CD14-positive monocyte (primary cell): ENCODE measurements around the gene FASTK. TPM values are rescaled to one million over a fixed set of nuclear protein-coding genes. Genes with fewer than 3 reads are reported as not detected.

Experiments
- DNase-seq, 3 donors: peaks; one replicate each; pipeline ENCODE4 v3.0.0-alpha.2; 2011 to 2022
- H2AFZ ChIP-seq: 2 replicates; pipeline ENCODE4 v1.6.0; 2012; ENCODE audit warnings: mild to moderate bottlenecking, low read depth, low read length, inconsistent platforms; ENCODE audit not compliant: insufficient read depth, poor library complexity, severe bottlenecking
- H3K27ac ChIP-seq, 2 donors: 1 replicate in 1 of 2; 2 replicates in 1 of 2; pipeline ENCODE4 v1.5.1; 2012 to 2013; ENCODE audit warnings: low read length in 2 of 2, control low read depth in 1 of 2, inconsistent platforms in 1 of 2, low read depth in 1 of 2, mild to moderate bottlenecking in 1 of 2
- H3K27me3 ChIP-seq, 2 donors: one replicate each; pipeline versions ENCODE4 v1.6.0 to v1.6.1; 2011 to 2013; ENCODE audit warnings: low read length in 2 of 2; ENCODE audit not compliant: control insufficient read depth in 2 of 2, insufficient read depth in 2 of 2
- H3K36me3 ChIP-seq, 2 donors: replicated peaks in 1 of 2; 1 replicate in 1 of 2; 2 replicates in 1 of 2; pipeline versions ENCODE4 v1.5.1 to v1.6.1; 2012 to 2013; ENCODE audit warnings: low read length in 2 of 2, control low read depth in 1 of 2, inconsistent platforms in 1 of 2, mild to moderate bottlenecking in 1 of 2; ENCODE audit not compliant: insufficient read depth in 2 of 2, control insufficient read depth in 1 of 2
- H3K4me1 ChIP-seq, 2 donors: 1 replicate in 1 of 2; 2 replicates in 1 of 2; pipeline versions ENCODE4 v1.5.1 to v1.6.1; 2012 to 2013; ENCODE audit warnings: low read length in 2 of 2, control low read depth in 1 of 2, inconsistent platforms in 1 of 2, mild to moderate bottlenecking in 1 of 2, moderate library complexity in 1 of 2; ENCODE audit not compliant: insufficient read depth in 2 of 2, control insufficient read depth in 1 of 2
- H3K4me2 ChIP-seq: replicated peaks from 2 replicates; pipeline ENCODE3; 2012; ENCODE audit warnings: low read length, moderate library complexity, mild to moderate bottlenecking; ENCODE audit not compliant: poor library complexity, severe bottlenecking; ENCODE audit errors: extremely low read depth
- H3K4me3 ChIP-seq, 3 experiments: fragments of 200-600 bp in 1 of 3; sonication (generic) in 1 of 3; replicated peaks in 1 of 3; 1 replicate in 2 of 3; 2 replicates in 1 of 3; pipeline ENCODE4 v1.5.1; 2011 to 2013; ENCODE audit warnings: low read length in 3 of 3, mild to moderate bottlenecking in 3 of 3, control low read depth in 2 of 3, low read depth in 2 of 3, inconsistent platforms in 1 of 3, moderate library complexity in 1 of 3
- H3K79me2 ChIP-seq: 2 replicates; pipeline ENCODE4 v1.6.0; 2012; ENCODE audit warnings: mild to moderate bottlenecking, control low read depth, inconsistent platforms, low read length, moderate library complexity; ENCODE audit not compliant: insufficient read depth
- H3K9ac ChIP-seq: 2 replicates; pipeline ENCODE4 v1.6.0; 2017; ENCODE audit warnings: low read length, mild to moderate bottlenecking; ENCODE audit not compliant: insufficient read depth, poor library complexity, severe bottlenecking
- H3K9me3 ChIP-seq, 2 donors: replicated peaks in 1 of 2; 1 replicate in 1 of 2; 2 replicates in 1 of 2; pipeline versions ENCODE4 v1.5.1 to v1.6.1; 2012 to 2013; ENCODE audit warnings: low read length in 2 of 2, control low read depth in 1 of 2; ENCODE audit not compliant: control insufficient read depth in 1 of 2, insufficient read depth in 1 of 2
- H4K20me1 ChIP-seq: 2 replicates; pipeline ENCODE4 v1.6.0; 2012; ENCODE audit warnings: mild to moderate bottlenecking, low read length, control low read depth, moderate library complexity; ENCODE audit not compliant: insufficient read depth
- H3K27ac Mint-ChIP-seq, 7 donors: one replicate each; pipeline ENCODE4 v1.8.0; 2020; ENCODE audit warnings: mild to moderate bottlenecking in 7 of 7, mixed read lengths in 7 of 7, moderate library complexity in 6 of 7, inconsistent platforms in 2 of 7
- H3K27me3 Mint-ChIP-seq, 3 donors: one replicate each; pipeline ENCODE4 v1.8.0; 2021 to 2022; ENCODE audit warnings: low read depth in 3 of 3, mild to moderate bottlenecking in 3 of 3, mixed read lengths in 3 of 3, moderate library complexity in 3 of 3, inconsistent platforms in 1 of 3
- H3K36me3 Mint-ChIP-seq, 2 donors: one replicate each; pipeline ENCODE4 v1.8.0; 2020; ENCODE audit warnings: mixed read lengths in 2 of 2, inconsistent platforms in 1 of 2, mild to moderate bottlenecking in 1 of 2
- H3K4me1 Mint-ChIP-seq: one replicate; pipeline ENCODE4 v1.8.0; 2020; ENCODE audit warnings: mild to moderate bottlenecking, mixed read lengths
- H3K4me3 Mint-ChIP-seq, 2 donors: one replicate each; pipeline ENCODE4 v1.8.0; 2020; ENCODE audit warnings: mild to moderate bottlenecking in 2 of 2, mixed read lengths in 2 of 2, moderate library complexity in 1 of 2
- H3K9me3 Mint-ChIP-seq, 7 donors: one replicate each; pipeline ENCODE4 v1.8.0; 2020 to 2022; ENCODE audit warnings: mixed read lengths in 7 of 7, mild to moderate bottlenecking in 6 of 7, moderate library complexity in 6 of 7, inconsistent platforms in 2 of 7
- WGBS: methylation state at CpG from one replicate; pipeline ENCODE4 v1.1.5; 2013; ENCODE audit warnings: missing lambda C conversion rate; ENCODE audit not compliant: insufficient coverage; 5-methylcytosine and 5-hydroxymethylcytosine counted together
- intact Hi-C, 2 donors: fragments of 100-400 bp; cut with micrococcal nuclease; formaldehyde crosslinking; loops; one replicate each; pipeline versions ENCODE4 v1.15.0 to v1.15.1; 2023
- polyA plus RNA-seq, 3 donors: library from polyadenylated mRNA; depleted of rRNA in 1 of 3; unstranded in 2 of 3; stranded (reverse) in 1 of 3; fragments of 300-500 nt in 2 of 3; fragments of >200 nt in 1 of 3; fragmentation: Illumina TruSeq in 2 of 3; gene quantifications; 1 replicate in 2 of 3; 2 replicates in 1 of 3; pipeline ENCODE4 v1.2.3, GENCODE V29; 2012 to 2021
- TF ChIP-seq, protein P1 (sequence below): fragments of 200-600 bp; IDR thresholded peaks from one replicate; pipeline ENCODE4 v1.8.0; 2022; ENCODE audit warnings: antibody characterized with exemption, mild to moderate bottlenecking

FASTK gene
- polyA plus RNA-seq, 3 donors, result 34.7 to 110 (median 38.6) TPM

DNA sequence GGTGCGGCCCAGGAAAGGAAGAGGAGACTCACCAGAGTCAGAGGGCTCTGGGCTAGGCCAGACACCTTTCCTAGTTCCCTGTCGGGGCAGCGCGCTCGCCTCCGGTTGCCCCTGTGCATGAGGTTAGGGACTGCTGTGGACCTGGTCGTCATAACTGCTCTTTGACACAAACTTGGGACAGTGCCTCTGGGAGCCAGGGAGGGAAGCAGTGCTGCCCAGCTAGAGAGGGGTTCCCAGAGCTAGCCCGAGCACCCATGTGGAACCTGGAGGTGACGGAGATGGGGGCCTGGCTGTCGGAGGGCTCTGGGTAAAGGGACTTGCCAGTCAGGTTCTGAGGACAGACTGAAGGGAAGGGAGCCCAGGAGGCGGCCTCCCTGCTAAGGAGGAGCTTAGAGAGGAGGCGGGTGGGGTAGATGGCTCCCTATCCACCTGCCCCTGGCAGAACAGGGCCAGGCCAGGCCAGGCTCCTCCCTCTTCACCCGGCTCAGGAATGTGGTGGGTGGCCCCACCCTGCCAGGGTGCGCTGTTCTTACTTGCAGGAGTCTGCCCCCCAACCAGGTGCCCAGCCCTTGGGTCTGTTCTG lies 35.3 kb upstream of the FASTK start:
- TF ChIP-seq, protein P1, sequence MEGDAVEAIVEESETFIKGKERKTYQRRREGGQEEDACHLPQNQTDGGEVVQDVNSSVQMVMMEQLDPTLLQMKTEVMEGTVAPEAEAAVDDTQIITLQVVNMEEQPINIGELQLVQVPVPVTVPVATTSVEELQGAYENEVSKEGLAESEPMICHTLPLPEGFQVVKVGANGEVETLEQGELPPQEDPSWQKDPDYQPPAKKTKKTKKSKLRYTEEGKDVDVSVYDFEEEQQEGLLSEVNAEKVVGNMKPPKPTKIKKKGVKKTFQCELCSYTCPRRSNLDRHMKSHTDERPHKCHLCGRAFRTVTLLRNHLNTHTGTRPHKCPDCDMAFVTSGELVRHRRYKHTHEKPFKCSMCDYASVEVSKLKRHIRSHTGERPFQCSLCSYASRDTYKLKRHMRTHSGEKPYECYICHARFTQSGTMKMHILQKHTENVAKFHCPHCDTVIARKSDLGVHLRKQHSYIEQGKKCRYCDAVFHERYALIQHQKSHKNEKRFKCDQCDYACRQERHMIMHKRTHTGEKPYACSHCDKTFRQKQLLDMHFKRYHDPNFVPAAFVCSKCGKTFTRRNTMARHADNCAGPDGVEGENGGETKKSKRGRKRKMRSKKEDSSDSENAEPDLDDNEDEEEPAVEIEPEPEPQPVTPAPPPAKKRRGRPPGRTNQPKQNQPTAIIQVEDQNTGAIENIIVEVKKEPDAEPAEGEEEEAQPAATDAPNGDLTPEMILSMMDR, result no peak
- 90% methylated on average over 9 of the region's 14 CpGs for WGBS
- H3K27ac Mint-ChIP-seq, result no peak overlapping the region
- H3K27me3 Mint-ChIP-seq, result peaks cover 22 to 32% (median 24%) of the 10 kb centered on the region in 3 donors
- Histone ChIP-seq H3K27ac (no peak overlapping the region), H3K79me2 (peaks cover 14% of the 10 kb centered on the region), H3K4me1 (peaks cover 3 to 7% of the 10 kb centered on the region in 2 donors), H3K4me2 (no peak overlapping the region), H3K9me3 (no peaks in the 10 kb centered on the region), H3K4me3 (no peak overlapping the region), H3K27me3 (peaks cover 2 to 21% of the 10 kb centered on the region in 2 donors), H2AFZ (no peak overlapping the region), H3K9ac (no peak overlapping the region), H3K36me3 (peaks cover 28 to 51% of the 10 kb centered on the region in 2 donors), H4K20me1 (peaks cover 92% of the 10 kb centered on the region)
- H3K36me3 Mint-ChIP-seq, result peaks cover 51 to 67% of the 10 kb centered on the region in 2 donors
- H3K9me3 Mint-ChIP-seq, result peaks cover 0 to 4% (median 2%) of the 10 kb centered on the region in 7 donors
- intact Hi-C loops, result loop anchor here in 1 of 2 donors (10.0 kb wide), 1 partner anchor 221 kb away; no protein-coding TSS in a partner anchor
- H3K4me1 Mint-ChIP-seq, result peaks cover 3% of the 10 kb centered on the region
- no peak for DNase-seq
- H3K4me3 Mint-ChIP-seq, result peak overlapping the region in 1 of 2 donors; percentile 70

DNA sequence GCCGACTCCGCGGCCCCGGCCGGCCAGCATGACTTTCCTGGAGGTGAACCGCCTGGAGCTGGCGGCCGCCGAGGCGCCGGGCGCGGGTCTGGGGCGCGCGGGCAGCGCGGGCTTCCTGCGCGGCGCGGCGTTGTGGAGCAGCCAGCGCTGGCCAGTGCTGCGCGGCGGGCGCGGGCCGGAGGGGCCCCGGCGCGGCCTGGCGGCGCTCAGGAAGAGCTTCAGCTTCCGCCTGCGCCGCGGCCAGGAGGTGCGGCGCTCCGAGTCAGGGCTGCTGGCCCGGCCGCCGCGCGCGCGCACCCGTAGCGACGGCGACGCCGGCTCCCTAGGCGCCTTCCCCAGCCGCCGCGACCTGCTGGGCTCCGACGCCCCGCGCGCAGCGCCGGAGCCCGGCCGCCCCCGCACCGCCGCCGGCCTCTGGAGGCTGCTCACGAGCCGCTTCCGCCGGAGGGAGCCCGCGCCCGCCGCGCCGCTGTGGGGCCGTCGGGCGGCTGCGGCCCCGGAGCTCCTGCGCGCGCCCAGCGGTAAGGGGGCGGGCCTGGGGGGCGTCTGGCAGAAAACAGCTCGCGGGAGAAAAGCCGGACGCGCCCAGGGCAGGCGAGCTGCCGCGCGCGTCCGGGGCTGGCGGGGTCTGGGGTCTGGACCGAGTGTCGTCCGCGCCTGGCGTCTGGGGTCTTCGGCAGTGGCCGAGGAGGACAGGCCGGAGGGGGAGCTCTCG lies 34.7 kb upstream of the FASTK start:
- no peaks in the 10 kb centered on the region for H3K9me3 ChIP-seq
- peaks cover 22 to 44% of the 10 kb centered on the region in 2 donors for H3K36me3 ChIP-seq
- H2AFZ ChIP-seq, result no peak overlapping the region
- WGBS, result 10% methylated on average over 111 of the region's 114 CpGs
- peaks cover 3 to 7% of the 10 kb centered on the region in 2 donors for H3K4me1 ChIP-seq
- peaks cover 92% of the 10 kb centered on the region for H4K20me1 ChIP-seq
- peaks cover 14% of the 10 kb centered on the region for H3K79me2 ChIP-seq
- DNase-seq, result no peak
- peaks cover 7% of the 10 kb centered on the region for H3K4me1 Mint-ChIP-seq
- TF ChIP-seq, protein P1, result no peak
- H3K4me2 ChIP-seq, result no peak overlapping the region
- H3K9me3 Mint-ChIP-seq, result peaks cover 0 to 4% (median 2%) of the 10 kb centered on the region in 7 donors
- no peak overlapping the region for H3K27ac Mint-ChIP-seq
- peaks cover 2 to 21% of the 10 kb centered on the region in 2 donors for H3K27me3 ChIP-seq
- H3K36me3 Mint-ChIP-seq, result peaks cover 44 to 61% of the 10 kb centered on the region in 2 donors
- intact Hi-C loops, result loop anchor here in 1 of 2 donors (10.0 kb wide), 1 partner anchor 220 kb away; no protein-coding TSS in a partner anchor
- peaks cover 22 to 32% (median 22%) of the 10 kb centered on the region in 3 donors for H3K27me3 Mint-ChIP-seq
- no peak overlapping the region for H3K27ac ChIP-seq
- no peak overlapping the region for H3K4me3 ChIP-seq
- peak overlapping the region in 1 of 2 donors; percentile 70 for H3K4me3 Mint-ChIP-seq
- no peak overlapping the region for H3K9ac ChIP-seq
